NCI-H2227 (cell line): ENCODE results near the gene SLC9A3.

ENCODE experiments used
- DNase-seq: peaks from one replicate; lab custom pipeline; 2025; ENCODE audit not compliant: unreplicated experiment; lab: John Stamatoyannopoulos, UW

SLC9A3 gene

DNA sequence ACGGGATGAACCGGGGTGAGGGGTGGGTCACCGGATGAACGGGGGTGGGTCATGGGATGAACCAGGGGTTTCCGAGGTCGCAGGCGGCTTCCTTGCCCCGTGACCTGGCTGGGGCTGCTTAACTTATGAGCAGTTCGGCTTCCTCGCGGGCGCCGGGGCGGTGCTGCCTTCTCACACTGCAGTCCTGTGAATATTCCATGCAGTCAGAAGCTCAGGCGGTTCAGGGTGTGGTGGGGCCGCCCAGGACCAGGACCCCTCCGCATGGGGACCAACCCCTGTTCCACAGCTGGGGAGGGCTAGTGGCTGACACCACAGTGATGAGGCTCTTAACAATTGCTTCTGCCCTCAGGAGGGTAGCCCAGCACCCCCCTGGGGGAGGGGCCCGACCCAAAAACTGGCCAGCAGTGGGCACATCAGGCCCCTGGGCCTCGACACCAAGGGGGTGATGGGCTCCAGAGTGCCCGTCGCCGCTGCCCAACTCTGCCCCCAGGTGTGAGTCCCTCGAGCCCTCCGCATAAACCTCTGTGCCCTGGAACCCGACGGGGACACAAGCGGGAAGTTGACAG is 30.9 kb upstream of the SLC9A3 start:
- no peak for DNase-seq

GRCh38 chr5:554284-554988 is 30.2 kb upstream of the SLC9A3 start:
- no peak for DNase-seq

DNA sequence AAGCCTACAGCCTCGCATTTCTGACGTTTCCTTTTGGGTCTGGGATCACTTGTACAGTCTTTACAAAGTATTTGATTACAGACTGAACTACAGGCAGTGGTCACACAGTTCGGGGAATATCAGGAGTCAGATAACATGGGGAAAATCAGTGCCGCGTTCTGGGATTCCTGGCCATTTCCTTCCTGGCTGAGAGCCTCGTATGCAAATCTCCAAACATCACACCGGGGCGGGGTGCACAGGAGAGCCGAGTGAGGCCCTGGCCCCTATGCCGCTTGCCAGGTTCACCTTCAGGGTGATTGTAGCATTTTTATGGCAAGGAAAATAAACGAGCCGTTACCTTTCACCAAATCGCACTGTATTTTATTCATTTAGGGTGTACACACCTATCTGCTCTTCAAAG is 29.6 kb upstream of the SLC9A3 start:
- no peak for DNase-seq

- no peak for DNase-seq
These were observed 27.2 kb upstream of the SLC9A3 start for GRCh38 chr5:551406-551805.

GRCh38 chr5:549229-549628 is 25.0 kb upstream of the SLC9A3 start:
- DNase-seq = no peak

- DNase-seq = no peak
These were observed 24.0 kb upstream of the SLC9A3 start for GRCh38 chr5:548256-548655.

DNA sequence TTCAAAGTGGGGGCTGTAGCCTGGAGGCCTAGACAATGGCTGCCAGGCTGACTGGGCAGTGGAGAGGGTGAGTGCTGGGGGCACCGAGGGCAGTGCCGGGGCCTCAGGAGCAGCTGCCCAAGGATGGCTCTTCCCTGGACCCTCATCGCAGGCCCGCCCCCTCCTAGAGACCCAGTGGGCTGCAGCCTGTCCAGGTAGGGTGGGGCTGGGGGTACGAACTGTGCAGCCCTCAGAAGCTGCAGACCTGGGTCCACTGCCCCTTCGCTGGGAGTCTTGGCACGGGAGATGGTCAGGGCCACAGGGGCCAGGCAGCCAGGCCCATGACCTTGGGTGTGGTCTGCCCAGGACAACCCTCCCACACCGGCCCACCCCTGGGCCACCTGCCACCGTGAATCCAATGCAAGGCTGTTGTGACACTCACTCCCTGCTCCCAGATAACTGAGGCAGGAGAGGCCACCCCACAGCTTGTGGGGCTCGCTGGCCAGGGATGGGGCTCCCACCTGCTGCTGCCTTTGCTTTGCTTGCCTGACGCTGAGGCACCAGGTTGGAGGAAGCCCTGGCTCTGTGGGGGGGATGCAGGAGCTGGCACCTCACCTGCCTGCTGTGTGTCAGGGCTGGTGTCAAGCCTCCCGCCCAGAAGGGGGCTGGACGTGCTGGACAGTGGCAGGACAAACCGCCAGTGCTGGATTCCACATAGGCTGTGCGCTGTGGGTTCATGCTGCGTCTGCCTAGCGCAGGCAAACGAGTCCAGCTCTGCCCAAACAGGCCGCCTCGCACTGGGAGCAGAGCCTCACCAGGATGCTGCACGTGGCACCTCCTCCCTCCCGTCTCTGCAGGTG is 23.1 kb upstream of the SLC9A3 start:
- no peak for DNase-seq

DNA sequence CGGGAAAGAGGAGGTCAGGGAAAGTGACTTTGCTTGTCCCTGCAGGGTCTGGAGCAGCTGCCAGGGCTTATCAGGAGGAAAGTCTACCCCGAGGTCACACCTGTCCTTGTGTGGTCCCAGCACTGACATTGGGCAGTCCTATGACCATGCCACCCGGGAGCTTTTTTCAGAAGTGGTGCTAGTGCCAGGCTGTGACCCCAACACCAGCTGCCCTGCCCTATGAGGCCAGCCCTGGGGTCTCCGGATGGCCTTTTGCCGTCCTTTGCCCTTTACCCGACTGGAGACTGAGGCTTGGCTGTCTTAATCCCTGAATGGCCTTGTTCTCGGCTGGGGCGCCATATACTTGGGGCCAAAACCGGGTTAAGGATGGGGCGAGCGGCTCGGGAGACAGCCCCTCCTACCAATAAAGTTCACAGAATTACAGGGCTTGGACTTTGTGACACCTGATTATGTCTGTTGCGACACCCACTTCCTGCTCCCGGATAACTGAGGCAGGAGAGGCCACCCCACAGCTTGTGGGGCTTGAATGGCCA is 22.2 kb upstream of the SLC9A3 start:
- no peak for DNase-seq

- no peak for DNase-seq
These were observed 21.6 kb upstream of the SLC9A3 start for GRCh38 chr5:545641-546375.

- no peak for DNase-seq
These were observed 20.6 kb upstream of the SLC9A3 start for GRCh38 chr5:544675-545355.

GRCh38 chr5:543755-544674 is 19.8 kb upstream of the SLC9A3 start:
- no peak for DNase-seq

DNA sequence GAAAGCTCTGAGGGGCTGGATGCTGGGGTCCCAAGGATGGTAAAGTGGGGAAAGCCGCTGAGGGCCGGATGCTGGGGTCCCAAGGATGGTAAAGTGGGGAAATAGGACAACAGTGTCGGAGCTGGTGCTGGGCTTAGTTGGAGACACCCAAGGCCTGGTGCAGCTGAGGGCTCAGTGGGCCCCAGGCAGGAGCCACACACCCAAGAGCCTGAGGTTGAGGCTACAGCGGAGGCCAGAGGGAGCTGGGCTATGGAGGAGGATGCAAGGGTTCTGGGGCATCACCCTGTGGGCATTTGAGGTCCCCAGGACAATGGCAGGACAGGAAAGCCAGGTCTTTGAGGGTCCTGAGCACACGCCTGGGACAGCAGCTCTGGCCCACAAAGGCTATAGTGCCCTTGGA is 19.1 kb upstream of the SLC9A3 start:
- no peak for DNase-seq

DNA sequence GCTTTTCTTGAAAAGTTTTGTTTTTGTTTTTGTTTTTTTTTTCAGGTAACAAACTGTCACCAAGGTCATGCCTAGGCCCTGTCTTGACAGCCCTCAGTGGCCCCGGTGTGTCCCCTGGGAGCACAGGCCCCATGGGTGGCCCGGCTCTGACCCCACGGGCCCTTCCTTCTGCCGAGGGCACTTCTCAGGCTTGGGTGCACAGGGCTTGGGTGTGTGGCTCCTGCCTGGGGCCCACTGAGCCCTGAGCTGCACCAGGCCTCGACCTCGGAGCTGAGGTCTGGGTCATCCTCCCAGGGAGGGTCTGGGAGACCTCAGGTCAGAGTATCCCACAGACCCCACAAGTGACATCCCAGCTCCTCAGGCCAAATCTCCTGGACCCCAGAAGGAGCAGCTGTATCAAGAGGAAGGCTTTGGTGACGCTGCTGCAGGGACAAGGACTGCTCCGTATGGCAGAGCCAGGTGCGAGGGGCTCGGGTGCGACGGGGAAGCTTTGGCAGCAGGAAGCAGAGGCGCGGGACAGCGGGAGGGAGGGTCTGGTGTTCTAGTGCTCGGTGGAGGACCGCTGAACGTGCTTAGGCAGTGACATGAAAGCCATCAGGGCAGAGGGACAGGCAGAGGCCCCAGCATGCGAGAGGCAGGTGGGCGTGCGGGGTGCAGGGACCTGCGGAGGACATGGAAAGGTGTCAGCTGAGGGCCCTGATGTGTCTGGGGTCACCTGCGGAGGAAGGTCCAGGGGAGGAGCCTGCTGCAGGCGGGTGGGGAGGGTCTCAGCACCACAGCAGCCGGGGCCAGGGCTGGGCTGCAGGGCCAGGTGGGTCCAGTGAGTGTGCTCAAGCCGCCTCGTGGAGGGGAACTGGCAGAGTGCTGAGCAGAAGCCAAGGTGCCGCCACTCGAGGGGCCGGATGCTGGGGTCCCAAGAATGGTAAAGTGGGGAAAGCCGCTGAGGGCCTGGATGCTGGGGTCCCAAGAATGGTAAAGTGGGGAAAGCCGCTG is 18.4 kb upstream of the SLC9A3 start:
- DNase-seq = no peak

- no peak for DNase-seq
These were observed 17.5 kb upstream of the SLC9A3 start for GRCh38 chr5:541539-542318.

- DNase-seq = no peak
These were observed 16.8 kb upstream of the SLC9A3 start for GRCh38 chr5:540906-541538.

DNA sequence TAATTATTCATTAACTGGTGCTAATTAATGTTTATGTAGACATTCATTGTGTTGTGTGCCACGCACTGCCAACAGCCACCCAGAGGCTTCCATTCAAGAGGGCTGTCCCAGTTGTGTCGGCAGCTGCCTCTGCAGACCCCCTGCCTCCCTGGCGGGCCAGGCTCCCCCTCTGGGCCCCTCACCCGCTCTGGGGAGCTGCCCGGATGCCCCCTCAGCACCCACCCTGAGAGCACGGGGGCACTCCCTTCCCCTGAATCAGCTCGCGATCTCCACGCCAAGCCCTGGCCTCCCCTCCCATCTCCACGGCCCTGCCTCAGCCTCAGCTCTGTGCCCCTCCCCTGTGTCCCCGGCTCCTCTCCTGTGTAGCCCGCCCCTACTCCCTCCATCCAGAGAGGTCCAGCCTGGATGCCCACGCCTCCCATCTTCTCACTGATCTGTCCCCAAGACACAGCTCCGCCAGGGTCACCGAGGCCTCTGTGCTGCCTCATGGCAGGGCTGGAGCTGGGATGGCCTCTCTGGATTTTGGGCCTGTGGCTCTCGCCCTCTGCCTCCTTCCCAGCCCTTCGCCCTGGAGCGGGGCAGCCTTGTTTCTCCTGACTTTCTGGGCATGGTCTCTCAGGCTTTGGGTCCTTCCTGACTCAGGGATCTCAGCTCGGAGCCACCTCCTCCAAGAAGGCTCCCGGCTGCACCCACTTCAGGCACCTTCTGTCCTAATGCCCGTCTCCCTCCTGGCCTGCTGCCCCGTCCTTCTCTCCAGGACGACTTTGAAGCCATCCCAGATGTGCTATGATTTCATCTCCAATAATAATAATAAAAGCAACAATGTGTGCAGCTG is 16.0 kb upstream of the SLC9A3 start:
- no peak for DNase-seq
